ENCODE measurements around the gene RHBDF2.

RHBDF2 gene

GRCh38 chr17:76427501-76428231 is 73.6 kb downstream of the RHBDF2 start:
- Mint-ChIP-seq H3K27me3 (no peaks in the 10 kb centered on the region), H3K4me1 (peaks cover 35% of the 10 kb centered on the region), H3K27ac (no peak overlapping the region), H3K36me3 (ENCODE audit: low read depth) (peaks cover 6% of the 10 kb centered on the region), H3K4me3 (no peak overlapping the region), H3K9me3 (no peaks in the 10 kb centered on the region)
- no peak for DNase-seq
- no peak for ATAC-seq

DNA sequence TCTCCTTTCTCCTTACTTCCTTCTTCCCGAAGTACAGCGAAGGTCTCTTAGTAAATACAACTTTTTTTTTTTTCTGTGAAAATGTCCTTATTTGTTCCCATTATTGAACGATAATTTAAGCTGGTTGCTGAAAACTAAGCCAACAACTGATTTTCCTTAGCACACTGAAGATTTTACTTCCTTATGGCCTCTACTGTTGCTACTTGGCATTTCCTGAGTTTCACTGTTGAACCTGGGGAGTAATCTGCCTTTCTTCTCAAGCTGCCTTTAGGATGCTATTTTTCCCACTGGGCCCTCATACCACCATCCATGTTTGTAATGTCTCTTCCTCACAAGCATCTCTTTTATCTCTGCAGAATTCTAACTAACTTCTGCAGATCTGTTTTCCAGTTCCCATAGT is 74.4 kb downstream of the RHBDF2 start:
- ATAC-seq, result no peak
- no peak for DNase-seq
- Mint-ChIP-seq H3K9me3 (no peaks in the 10 kb centered on the region), H3K27ac (peak overlapping the region; percentile 6), H3K36me3 (ENCODE audit: low read depth) (peaks cover 6% of the 10 kb centered on the region), H3K4me1 (peaks cover 30% of the 10 kb centered on the region), H3K27me3 (no peaks in the 10 kb centered on the region), H3K4me3 (no peak overlapping the region)

GRCh38 chr17:76422860-76423259 is 78.4 kb downstream of the RHBDF2 start:
- Mint-ChIP-seq H3K4me1 (peaks cover 26% of the 10 kb centered on the region), H3K36me3 (ENCODE audit: low read depth) (peaks cover 8% of the 10 kb centered on the region), H3K9me3 (no peaks in the 10 kb centered on the region), H3K27me3 (no peaks in the 10 kb centered on the region), H3K4me3 (no peak overlapping the region), H3K27ac (no peak overlapping the region)
- DNase-seq (no peak), ATAC-seq (no peak)

DNA sequence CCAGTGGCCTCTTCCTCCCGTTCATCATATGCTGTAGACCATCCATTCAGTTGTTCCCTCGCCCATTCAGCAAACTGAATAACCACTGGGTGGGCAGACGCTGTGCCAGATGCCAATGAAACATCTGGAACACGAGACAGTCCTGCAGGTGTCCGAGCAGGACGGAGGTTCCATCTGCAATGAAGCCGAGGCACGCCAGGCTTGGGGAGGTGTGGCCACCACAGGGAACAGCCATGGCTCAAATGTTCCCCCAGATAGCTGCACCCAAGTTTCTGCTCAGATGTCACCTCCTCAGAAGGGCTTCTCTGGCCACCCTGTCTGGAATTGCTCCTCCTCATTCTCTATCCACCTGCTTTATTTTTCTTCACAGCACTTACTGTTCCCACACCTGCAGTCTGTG is 78.8 kb downstream of the RHBDF2 start:
- Mint-ChIP-seq H3K9me3 (no peaks in the 10 kb centered on the region), H3K27ac (no peak overlapping the region), H3K36me3 (ENCODE audit: low read depth) (peaks cover 8% of the 10 kb centered on the region), H3K4me3 (no peak overlapping the region), H3K4me1 (peaks cover 27% of the 10 kb centered on the region), H3K27me3 (no peaks in the 10 kb centered on the region)
- DNase-seq (no peak), ATAC-seq (no peak)

DNA sequence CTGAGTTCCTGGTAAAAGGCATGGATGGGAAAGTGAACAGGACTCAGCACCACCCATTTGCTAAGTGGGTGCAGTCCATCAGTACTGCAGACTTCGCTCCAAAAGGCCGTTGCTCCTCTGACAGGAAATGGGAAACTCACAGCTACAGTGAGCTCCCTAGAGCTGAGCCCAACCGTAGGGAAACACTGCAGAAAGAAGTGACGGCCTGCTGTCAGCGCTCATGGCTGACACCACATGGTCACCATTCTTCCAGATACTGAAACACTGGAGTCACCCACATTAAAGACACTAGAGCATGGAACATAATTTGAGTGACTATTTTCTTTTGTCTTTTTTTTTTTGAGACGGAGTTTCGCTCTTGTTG is 80.2 kb downstream of the RHBDF2 start:
- no peaks in the 10 kb centered on the region for H3K9me3 Mint-ChIP-seq
- DNase-seq, result no peak
- H3K4me3 Mint-ChIP-seq, result no peak overlapping the region
- H3K4me1 Mint-ChIP-seq, result peaks cover 23% of the 10 kb centered on the region
- peaks cover 8% of the 10 kb centered on the region for H3K36me3 Mint-ChIP-seq (ENCODE audit: low read depth)
- H3K27ac Mint-ChIP-seq, result no peak overlapping the region
- ATAC-seq, result no peak
- no peaks in the 10 kb centered on the region for H3K27me3 Mint-ChIP-seq
